Memory B cell (primary cell): ENCODE results near the gene JMJD6.
"Not testable (repeated sequence)": the region's sequence is repeated elsewhere in the genome, so short reads cannot be mapped to it uniquely, and the experiment has no call there.

Source experiments
- ATAC-seq: fragments of 150-1000 bp; cut with Tn5 transposase; 2 replicates; pipeline ENCODE4 v1.10.0; 2021; ENCODE audit warnings: low read depth, mild to moderate bottlenecking, moderate library complexity
- DNase-seq, 2 donors: peaks; one replicate each; pipeline ENCODE4 v3.0.0; 2022; ENCODE audit warnings: low spot score in 2 of 2
- H3K27ac Mint-ChIP-seq: one replicate; pipeline ENCODE4 v1.8.0; 2022; ENCODE audit warnings: mild to moderate bottlenecking, moderate library complexity, mixed read lengths
- H3K27me3 Mint-ChIP-seq: one replicate; pipeline ENCODE4 v1.8.0; 2022; ENCODE audit warnings: mixed read lengths
- H3K36me3 Mint-ChIP-seq: one replicate; pipeline ENCODE4 v1.8.0; 2022; ENCODE audit warnings: mild to moderate bottlenecking, mixed read lengths
- H3K4me1 Mint-ChIP-seq: one replicate; pipeline ENCODE4 v1.8.0; 2022; ENCODE audit warnings: mixed read lengths
- H3K4me3 Mint-ChIP-seq: one replicate; pipeline ENCODE4 v1.8.0; 2022; ENCODE audit warnings: mild to moderate bottlenecking, moderate library complexity, mixed read lengths
- H3K9me3 Mint-ChIP-seq: one replicate; pipeline ENCODE4 v1.8.0; 2022; ENCODE audit warnings: mixed read lengths

The JMJD6 gene

GRCh38 chr17:76726231-76726775 is at the start of gene JMJD6:
JMJD6 (minus strand) TSS chr17:76726606; CDS start chr17:76726475, 131 bp downstream.
- DNase-seq (peak in 1 of 2 donors; percentile 80), ATAC-seq (no peak)
- Mint-ChIP-seq H3K36me3 (peaks cover 6% of the 10 kb centered on the region), H3K9me3 (no peaks in the 10 kb centered on the region), H3K4me3 (peak within 1 kb of the TSS; percentile 95), H3K4me1 (peaks cover 17% of the 10 kb centered on the region), H3K27ac (peak within 1 kb of the TSS; percentile 99), H3K27me3 (no peaks in the 10 kb centered on the region)

GRCh38 chr17:76775021-76775600 is 48.7 kb upstream of the JMJD6 start:
- no peak for ATAC-seq
- no peaks in the 10 kb centered on the region for H3K27me3 Mint-ChIP-seq
- peaks cover 10% of the 10 kb centered on the region for H3K4me1 Mint-ChIP-seq
- H3K4me3 Mint-ChIP-seq = no peak overlapping the region
- no peak for DNase-seq
- H3K36me3 Mint-ChIP-seq = peaks cover 35% of the 10 kb centered on the region
- no peak overlapping the region for H3K27ac Mint-ChIP-seq
- no peaks in the 10 kb centered on the region for H3K9me3 Mint-ChIP-seq

- Mint-ChIP-seq H3K27ac (peak overlapping the region; percentile 71), H3K4me1 (peaks cover 10% of the 10 kb centered on the region), H3K36me3 (peaks cover 36% of the 10 kb centered on the region), H3K4me3 (no peak overlapping the region), H3K9me3 (no peaks in the 10 kb centered on the region), H3K27me3 (no peaks in the 10 kb centered on the region)
- ATAC-seq (no peak), DNase-seq (no peak)
These were observed 46.6 kb upstream of the JMJD6 start for GRCh38 chr17:76772842-76773525.

GRCh38 chr17:76758570-76758969 is 32.2 kb upstream of the JMJD6 start:
- no peak for ATAC-seq
- peaks cover 19% of the 10 kb centered on the region for H3K36me3 Mint-ChIP-seq

GRCh38 chr17:76757256-76757655 is 30.9 kb upstream of the JMJD6 start:
- H3K27me3 Mint-ChIP-seq = no peaks in the 10 kb centered on the region
- no peak for DNase-seq
- no peaks in the 10 kb centered on the region for H3K9me3 Mint-ChIP-seq
- peaks cover 17% of the 10 kb centered on the region for H3K36me3 Mint-ChIP-seq
- H3K27ac Mint-ChIP-seq = no peak overlapping the region
- ATAC-seq = no peak
- H3K4me3 Mint-ChIP-seq = no peak overlapping the region
- no peaks in the 10 kb centered on the region for H3K4me1 Mint-ChIP-seq

More at GRCh38 chr17:76758570-76758969, 32.2 kb upstream of the JMJD6 start:
- H3K4me3 Mint-ChIP-seq = no peak overlapping the region
- no peak overlapping the region for H3K27ac Mint-ChIP-seq
- DNase-seq = no peak
- H3K9me3 Mint-ChIP-seq = no peaks in the 10 kb centered on the region
- H3K4me1 Mint-ChIP-seq = no peaks in the 10 kb centered on the region
- no peaks in the 10 kb centered on the region for H3K27me3 Mint-ChIP-seq

GRCh38 chr17:76755285-76755684 is 28.9 kb upstream of the JMJD6 start:
- Mint-ChIP-seq H3K27ac (no peak overlapping the region), H3K4me1 (peaks cover 2% of the 10 kb centered on the region)
- ATAC-seq = no peak

GRCh38 chr17:76753061-76753961 is 26.9 kb upstream of the JMJD6 start:
- no peak for ATAC-seq
- Mint-ChIP-seq H3K27ac (no peak overlapping the region), H3K9me3 (no peaks in the 10 kb centered on the region), H3K36me3 (peaks cover 19% of the 10 kb centered on the region), H3K27me3 (no peaks in the 10 kb centered on the region), H3K4me3 (no peak overlapping the region), H3K4me1 (peaks cover 5% of the 10 kb centered on the region)
- no peak for DNase-seq

More at GRCh38 chr17:76755285-76755684, 28.9 kb upstream of the JMJD6 start:
- DNase-seq = no peak
- no peak overlapping the region for H3K4me3 Mint-ChIP-seq
- H3K9me3 Mint-ChIP-seq = no peaks in the 10 kb centered on the region
- H3K36me3 Mint-ChIP-seq = peaks cover 17% of the 10 kb centered on the region
- no peaks in the 10 kb centered on the region for H3K27me3 Mint-ChIP-seq

- Mint-ChIP-seq H3K4me3 (no peak overlapping the region), H3K27ac (no peak overlapping the region), H3K4me1 (peaks cover 9% of the 10 kb centered on the region), H3K9me3 (no peaks in the 10 kb centered on the region), H3K27me3 (no peaks in the 10 kb centered on the region), H3K36me3 (peaks cover 22% of the 10 kb centered on the region)
- ATAC-seq = no peak
- DNase-seq = no peak
These were observed 25.6 kb upstream of the JMJD6 start for GRCh38 chr17:76752006-76752405.

GRCh38 chr17:76751416-76751993 is 25.1 kb upstream of the JMJD6 start:
- Mint-ChIP-seq H3K9me3 (no peaks in the 10 kb centered on the region), H3K27ac (no peak overlapping the region), H3K4me1 (peaks cover 9% of the 10 kb centered on the region), H3K4me3 (no peak overlapping the region), H3K36me3 (peaks cover 21% of the 10 kb centered on the region), H3K27me3 (no peaks in the 10 kb centered on the region)
- no peak for ATAC-seq
- no peak for DNase-seq

- Mint-ChIP-seq H3K27me3 (no peaks in the 10 kb centered on the region), H3K9me3 (no peaks in the 10 kb centered on the region), H3K27ac (no peak overlapping the region), H3K4me1 (peaks cover 9% of the 10 kb centered on the region), H3K4me3 (no peak overlapping the region), H3K36me3 (peaks cover 31% of the 10 kb centered on the region)
- DNase-seq (no peak), ATAC-seq (no peak)
These were observed 22.3 kb upstream of the JMJD6 start for GRCh38 chr17:76748657-76749056.

GRCh38 chr17:76747716-76748363 is 21.4 kb upstream of the JMJD6 start:
- Mint-ChIP-seq H3K27ac (no peak overlapping the region), H3K36me3 (peaks cover 33% of the 10 kb centered on the region), H3K27me3 (no peaks in the 10 kb centered on the region), H3K9me3 (no peaks in the 10 kb centered on the region), H3K4me1 (peaks cover 9% of the 10 kb centered on the region), H3K4me3 (no peak overlapping the region)
- no peak for DNase-seq
- no peak for ATAC-seq

GRCh38 chr17:76745785-76746184 is 19.4 kb upstream of the JMJD6 start:
- H3K27ac Mint-ChIP-seq, H3K9me3 Mint-ChIP-seq, H3K4me3 Mint-ChIP-seq, DNase-seq, H3K27me3 Mint-ChIP-seq, ATAC-seq, H3K4me1 Mint-ChIP-seq: not testable (repeated sequence)
- peaks cover 35% of the 10 kb centered on the region for H3K36me3 Mint-ChIP-seq

- peaks cover 33% of the 10 kb centered on the region for H3K36me3 Mint-ChIP-seq
- no peak for ATAC-seq
- DNase-seq = no peak
- H3K27me3 Mint-ChIP-seq = no peaks in the 10 kb centered on the region
- H3K4me3 Mint-ChIP-seq = no peak overlapping the region
- no peak overlapping the region for H3K27ac Mint-ChIP-seq
- H3K4me1 Mint-ChIP-seq = peaks cover 9% of the 10 kb centered on the region
- H3K9me3 Mint-ChIP-seq = no peaks in the 10 kb centered on the region
These were observed 18.3 kb upstream of the JMJD6 start for GRCh38 chr17:76744747-76745146.
